Mononuclear cell (primary cell): Measurements from ENCODE around the gene CKLF. TPM values are rescaled to one million over a fixed set of nuclear protein-coding genes. Genes with fewer than 3 reads are reported as not detected.
"Not testable (repeated sequence)": the region's sequence is repeated elsewhere in the genome, so short reads cannot be mapped to it uniquely, and the experiment has no call there.

Source experiments
- H3K27me3 ChIP-seq: 2 replicates; pipeline ENCODE4 v1.6.0; 2011; ENCODE audit warnings: low read length, control low read depth; ENCODE audit not compliant: insufficient read depth
- H3K4me1 ChIP-seq: 2 replicates; pipeline ENCODE4 v1.5.1; 2011; ENCODE audit warnings: mild to moderate bottlenecking, low read length, control low read depth; ENCODE audit not compliant: insufficient read depth
- H3K4me3 ChIP-seq: 2 replicates; pipeline ENCODE4 v1.5.1; 2011; ENCODE audit warnings: mild to moderate bottlenecking, low read length, moderate library complexity
- H3K9me3 ChIP-seq: 2 replicates; pipeline ENCODE4 v1.5.1; 2011; ENCODE audit warnings: low read depth, mild to moderate bottlenecking, control low read depth, low read length
- total RNA-seq: library from RNA; depleted of rRNA; stranded (reverse); fragments of >200 nt; gene quantifications from one replicate; pipeline ENCODE4 v1.2.3, GENCODE V29; 2012

The CKLF gene
- total RNA-seq, 1 donor, result 28.4 TPM

GRCh38 chr16:66605177-66605978 is 53.0 kb downstream of the CKLF start:
- Histone ChIP-seq H3K4me3 (peak overlapping the region; percentile 62), H3K4me1 (peaks cover 44% of the 10 kb centered on the region), H3K9me3 (no peaks in the 10 kb centered on the region), H3K27me3 (no peaks in the 10 kb centered on the region)

GRCh38 chr16:66605979-66606751 is 53.8 kb downstream of the CKLF start:
- H3K9me3 ChIP-seq, result no peaks in the 10 kb centered on the region
- peaks cover 44% of the 10 kb centered on the region for H3K4me1 ChIP-seq
- no peaks in the 10 kb centered on the region for H3K27me3 ChIP-seq
- peak overlapping the region; percentile 62 for H3K4me3 ChIP-seq

GRCh38 chr16:66608241-66609138 is 56.1 kb downstream of the CKLF start:
- Histone ChIP-seq H3K4me1 (peaks cover 43% of the 10 kb centered on the region), H3K27me3 (no peaks in the 10 kb centered on the region), H3K9me3 (no peaks in the 10 kb centered on the region), H3K4me3 (no peak overlapping the region)

- Histone ChIP-seq H3K4me1 (peaks cover 37% of the 10 kb centered on the region), H3K4me3 (no peak overlapping the region), H3K27me3 (no peaks in the 10 kb centered on the region), H3K9me3 (no peaks in the 10 kb centered on the region)
Observed at GRCh38 chr16:66609139-66609510, 56.7 kb downstream of the CKLF start.

DNA sequence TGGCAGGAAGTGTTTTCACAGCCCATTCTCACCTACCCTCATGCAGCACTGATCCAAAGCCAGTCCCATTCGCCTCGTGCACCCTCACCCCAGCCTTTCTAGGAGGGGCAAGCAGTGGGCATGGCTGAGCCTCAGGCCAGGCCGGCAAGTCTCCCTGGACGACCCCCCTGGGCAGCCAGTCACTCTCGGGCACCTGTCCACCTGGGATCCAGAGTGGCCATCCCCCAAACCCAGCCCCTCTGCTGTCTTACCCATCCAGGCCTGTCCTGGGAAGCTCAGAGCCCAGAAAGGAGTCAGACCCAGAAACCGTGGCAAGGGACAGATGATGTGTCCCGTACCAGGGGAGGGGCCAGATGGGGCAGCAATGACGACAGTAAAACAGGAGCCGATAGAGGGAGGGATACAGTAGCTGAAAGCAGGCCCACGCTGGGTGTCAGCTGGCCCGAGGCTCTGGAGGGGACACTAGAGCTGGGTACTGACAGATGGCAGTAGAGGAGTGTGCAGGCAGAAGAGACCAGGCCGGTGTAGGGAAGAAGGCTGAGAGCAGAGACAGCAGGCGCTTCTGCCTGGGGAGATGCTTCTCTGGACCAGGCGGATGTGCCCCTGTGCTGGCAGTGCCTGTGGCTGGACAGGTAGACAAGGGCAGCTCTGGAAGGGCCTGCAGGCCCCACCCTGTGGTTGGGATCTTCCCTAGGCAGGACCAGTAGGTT is 57.9 kb downstream of the CKLF start:
- no peak overlapping the region for H3K4me3 ChIP-seq
- H3K27me3 ChIP-seq, result no peaks in the 10 kb centered on the region
- no peaks in the 10 kb centered on the region for H3K9me3 ChIP-seq
- H3K4me1 ChIP-seq, result peaks cover 36% of the 10 kb centered on the region

- not testable (repeated sequence) for H3K4me3 ChIP-seq, H3K27me3 ChIP-seq, H3K9me3 ChIP-seq
- H3K4me1 ChIP-seq, result peaks cover 21% of the 10 kb centered on the region
Observed at GRCh38 chr16:66611911-66612310, 59.5 kb downstream of the CKLF start.

- Histone ChIP-seq H3K4me1 (peaks cover 16% of the 10 kb centered on the region), H3K9me3 (no peaks in the 10 kb centered on the region), H3K4me3 (no peak overlapping the region), H3K27me3 (no peaks in the 10 kb centered on the region)
Observed at GRCh38 chr16:66612422-66612821, 60.0 kb downstream of the CKLF start.

- Histone ChIP-seq H3K9me3 (no peaks in the 10 kb centered on the region), H3K27me3 (no peaks in the 10 kb centered on the region), H3K4me1 (no peaks in the 10 kb centered on the region), H3K4me3 (no peak overlapping the region)
Observed at GRCh38 chr16:66614161-66614802, 61.9 kb downstream of the CKLF start.

Other genes starting within 250 kb of the CKLF start
- 0.42 TPM for gene CDH5, start 185.9 kb upstream of the CKLF start, total RNA-seq
- gene BEAN1, start 125.3 kb upstream of the CKLF start, total RNA-seq, result not detected
- 8.8 TPM for gene TK2, start 2.5 kb upstream of the CKLF start, total RNA-seq
- gene CMTM1, start 13.9 kb downstream of the CKLF start, total RNA-seq, result 0.21 TPM
- gene CMTM2, start 26.9 kb downstream of the CKLF start, total RNA-seq, result 0.52 TPM
- 47.1 TPM for gene CMTM3, start 52.1 kb downstream of the CKLF start, total RNA-seq
- gene CMTM4, start 144.2 kb downstream of the CKLF start, total RNA-seq, result 2.0 TPM
- gene DYNC1LI2, start 199.0 kb downstream of the CKLF start, total RNA-seq, result 124 TPM
- 0.42 TPM for gene TERB1, start 249.0 kb downstream of the CKLF start, total RNA-seq